Tibial artery (tissue), 4 donors: Measurements from ENCODE around the gene ERV3-1.

Experiments used
- DNase-seq, 2 donors: peaks; one replicate each; pipeline ENCODE4 v3.0.0-alpha.2; 2019
- H3K27ac ChIP-seq, 2 donors: fragments of 200-600 bp; sonication (generic) in 1 of 2; 1 replicate in 1 of 2; 2 replicates in 1 of 2; pipeline ENCODE4 v1.5.1; 2018 to 2019; ENCODE audit warnings: mild to moderate bottlenecking in 1 of 2
- H3K27me3 ChIP-seq, 2 donors: fragments of 200-600 bp; sonication (generic) in 1 of 2; one replicate each; pipeline versions ENCODE4 v1.5.1 to v1.6.0; 2016 to 2019
- H3K36me3 ChIP-seq, 3 donors: fragments of 200-600 bp; sonication (generic) in 2 of 3; one replicate each; pipeline ENCODE4 v1.5.1; 2016 to 2019; ENCODE audit warnings: mild to moderate bottlenecking in 2 of 3
- H3K4me1 ChIP-seq, 4 donors: fragments of 200-600 bp; sonication (generic) in 2 of 4; 1 replicate in 3 of 4; 2 replicates in 1 of 4; pipeline ENCODE4 v1.5.1; 2016 to 2019
- H3K4me3 ChIP-seq, 2 donors: fragments of 200-600 bp; sonication (generic) in 1 of 2; 1 replicate in 1 of 2; 2 replicates in 1 of 2; pipeline ENCODE4 v1.5.1; 2018 to 2019; ENCODE audit warnings: mild to moderate bottlenecking in 2 of 2
- H3K9me3 ChIP-seq, 3 donors: fragments of 200-600 bp; sonication (generic) in 1 of 3; one replicate each; pipeline ENCODE4 v1.5.1; 2016 to 2019
- intact Hi-C: fragments of 100-400 bp; cut with DNase I; formaldehyde crosslinking; loops from one replicate; pipeline ENCODE4 v1.15.0; 2023; ENCODE audit warnings: low total_unique reads
- TF ChIP-seq, protein P1 (sequence below), 2 experiments: fragments of 200-600 bp in 1 of 2; fragments of 450-650 bp in 1 of 2; IDR thresholded peaks; one replicate each; pipeline ENCODE4 v1.5.1; 2017 to 2019; ENCODE audit warnings: antibody characterized with exemption in 2 of 2, mild to moderate bottlenecking in 1 of 2, moderate library complexity in 1 of 2

ERV3-1 gene

GRCh38 chr7:64990936-64991335 is 15.6 kb downstream of the ERV3-1 start, which contains the start of gene ZNF117:
TSS of gene ZNF117 (minus strand) at chr7:64991036.
- H3K4me1 ChIP-seq, result no peaks in the 10 kb centered on the region
- no peak within 1 kb of the TSS for H3K27ac ChIP-seq
- H3K9me3 ChIP-seq, result peaks cover 0 to 25% (median 0%) of the 10 kb centered on the region in 3 donors
- H3K27me3 ChIP-seq, result no peaks in the 10 kb centered on the region
- H3K4me3 ChIP-seq, result no peak within 1 kb of the TSS
- H3K36me3 ChIP-seq, result peaks cover 33 to 40% (median 36%) of the 10 kb centered on the region in 3 donors
- intact Hi-C loops, result no loop called here
- DNase-seq, result no peak
- TF ChIP-seq, protein P1, sequence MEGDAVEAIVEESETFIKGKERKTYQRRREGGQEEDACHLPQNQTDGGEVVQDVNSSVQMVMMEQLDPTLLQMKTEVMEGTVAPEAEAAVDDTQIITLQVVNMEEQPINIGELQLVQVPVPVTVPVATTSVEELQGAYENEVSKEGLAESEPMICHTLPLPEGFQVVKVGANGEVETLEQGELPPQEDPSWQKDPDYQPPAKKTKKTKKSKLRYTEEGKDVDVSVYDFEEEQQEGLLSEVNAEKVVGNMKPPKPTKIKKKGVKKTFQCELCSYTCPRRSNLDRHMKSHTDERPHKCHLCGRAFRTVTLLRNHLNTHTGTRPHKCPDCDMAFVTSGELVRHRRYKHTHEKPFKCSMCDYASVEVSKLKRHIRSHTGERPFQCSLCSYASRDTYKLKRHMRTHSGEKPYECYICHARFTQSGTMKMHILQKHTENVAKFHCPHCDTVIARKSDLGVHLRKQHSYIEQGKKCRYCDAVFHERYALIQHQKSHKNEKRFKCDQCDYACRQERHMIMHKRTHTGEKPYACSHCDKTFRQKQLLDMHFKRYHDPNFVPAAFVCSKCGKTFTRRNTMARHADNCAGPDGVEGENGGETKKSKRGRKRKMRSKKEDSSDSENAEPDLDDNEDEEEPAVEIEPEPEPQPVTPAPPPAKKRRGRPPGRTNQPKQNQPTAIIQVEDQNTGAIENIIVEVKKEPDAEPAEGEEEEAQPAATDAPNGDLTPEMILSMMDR (IDR thresholded peaks at IDR 0.05), result no peak

DNA sequence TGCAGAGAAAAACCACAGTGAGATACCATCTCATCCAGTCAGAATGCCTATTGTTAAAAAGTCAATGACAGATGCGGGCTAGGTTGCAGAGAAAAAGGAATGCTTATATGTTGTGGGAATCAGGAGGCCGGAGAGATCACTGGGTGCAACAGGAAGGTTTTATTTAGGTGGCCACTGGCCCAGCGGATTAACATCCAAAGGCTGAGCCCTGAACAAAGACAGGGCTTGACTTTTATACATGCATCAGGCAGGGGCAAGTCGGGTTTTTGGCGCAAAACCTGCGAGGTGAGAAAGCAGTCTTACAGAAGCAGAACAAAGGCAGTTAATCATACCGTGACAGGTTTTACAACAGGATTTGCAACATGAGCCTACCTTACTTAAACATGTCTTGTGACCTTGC is 16.3 kb downstream of the ERV3-1 start:
- no peak for DNase-seq
- Histone ChIP-seq H3K36me3 (peaks cover 36 to 47% (median 37%) of the 10 kb centered on the region in 3 donors), H3K27me3 (no peaks in the 10 kb centered on the region), H3K9me3 (peaks cover 0 to 25% (median 0%) of the 10 kb centered on the region in 3 donors), H3K27ac (no peak overlapping the region), H3K4me3 (no peak overlapping the region), H3K4me1 (no peaks in the 10 kb centered on the region)
- intact Hi-C loops, result no loop called here
- TF ChIP-seq, protein P1 (IDR thresholded peaks at IDR 0.05), result no peak

GRCh38 chr7:64978497-64979203 is 27.8 kb downstream of the ERV3-1 start:
- peaks cover 51 to 68% (median 59%) of the 10 kb centered on the region in 3 donors for H3K36me3 ChIP-seq
- H3K4me1 ChIP-seq, result no peaks in the 10 kb centered on the region
- intact Hi-C loops, result no loop called here
- TF ChIP-seq, protein P1 (IDR thresholded peaks at IDR 0.05), result no peak
- no peaks in the 10 kb centered on the region for H3K27me3 ChIP-seq
- H3K9me3 ChIP-seq, result peaks cover 5 to 66% (median 52%) of the 10 kb centered on the region in 3 donors
- H3K27ac ChIP-seq, result no peak overlapping the region
- no peak for DNase-seq
- no peak overlapping the region for H3K4me3 ChIP-seq

- intact Hi-C loops, result no loop called here
- Histone ChIP-seq H3K4me3 (no peak overlapping the region), H3K4me1 (no peaks in the 10 kb centered on the region), H3K27ac (no peak overlapping the region), H3K9me3 (no peaks in the 10 kb centered on the region), H3K36me3 (no peaks in the 10 kb centered on the region), H3K27me3 (no peaks in the 10 kb centered on the region)
- TF ChIP-seq, protein P1 (IDR thresholded peaks at IDR 0.05), result no peak
- DNase-seq, result no peak
These were observed 40.9 kb downstream of the ERV3-1 start for GRCh38 chr7:64965594-64965993.

- intact Hi-C loops, result no loop called here
- no peak overlapping the region for H3K4me3 ChIP-seq
- H3K27ac ChIP-seq, result no peak overlapping the region
- no peaks in the 10 kb centered on the region for H3K4me1 ChIP-seq
- no peaks in the 10 kb centered on the region for H3K9me3 ChIP-seq
- H3K27me3 ChIP-seq, result no peaks in the 10 kb centered on the region
- TF ChIP-seq, protein P1 (IDR thresholded peaks at IDR 0.05), result no peak
- no peak for DNase-seq
- no peaks in the 10 kb centered on the region for H3K36me3 ChIP-seq
These were observed 47.3 kb downstream of the ERV3-1 start for GRCh38 chr7:64959072-64959747.
